PFSK-1 (cell line): ENCODE results near the gene CD300A.

Source experiments
- FOXP2 ChIP-seq: optimal IDR thresholded peaks from 2 replicates; pipeline ENCODE3; 2011; ENCODE audit warnings: borderline replicate concordance, control low read depth, inconsistent platforms; ENCODE audit not compliant: insufficient read depth; ENCODE audit errors: extremely low read length, extremely low read depth
- POLR2AphosphoS5 ChIP-seq: IDR thresholded peaks from 2 replicates; pipeline ENCODE4 v1.6.1; 2012; ENCODE audit warnings: low read depth, mild to moderate bottlenecking, control low read depth, low read length, moderate library complexity
- REST ChIP-seq, 2 experiments: IDR thresholded peaks; 2 replicates each; pipeline versions ENCODE4 v1.6.1 to v1.8.0; 2011 to 2012; ENCODE audit warnings: low read depth in 2 of 2, low read length in 2 of 2, control low read depth in 1 of 2, inconsistent platforms in 1 of 2, mild to moderate bottlenecking in 1 of 2, moderate library complexity in 1 of 2; ENCODE audit not compliant: insufficient read depth in 1 of 2
- SIN3A ChIP-seq: IDR thresholded peaks from 2 replicates; pipeline ENCODE4 v1.6.1; 2012; ENCODE audit warnings: mild to moderate bottlenecking, low read length, moderate library complexity, borderline replicate concordance; ENCODE audit not compliant: insufficient read depth
- TAF1 ChIP-seq: IDR thresholded peaks from 2 replicates; pipeline ENCODE4 v1.6.1; 2012; ENCODE audit warnings: low read length, control low read depth, borderline replicate concordance; ENCODE audit not compliant: insufficient read depth

Gene CD300A

GRCh38 chr17:74450231-74450630, 16.2 kb upstream of the CD300A start:
- TF ChIP-seq REST (IDR thresholded peaks at IDR 0.05; ENCODE audit: insufficient read depth in 1 of 2, low read depth in 2 of 2, low read length in 2 of 2), result no peak
- TF ChIP-seq TAF1, result no peak
- TF ChIP-seq FOXP2, result no peak
- TF ChIP-seq POLR2AphosphoS5, result no peak
- no peak for TF ChIP-seq SIN3A

GRCh38 chr17:74450925-74451403, 15.5 kb upstream of the CD300A start:
- TF ChIP-seq SIN3A (no peak), POLR2AphosphoS5 (no peak), FOXP2 (no peak), TAF1 (no peak), REST (IDR thresholded peaks at IDR 0.05; ENCODE audit: insufficient read depth in 1 of 2, low read depth in 2 of 2, low read length in 2 of 2) (no peak)

- TF ChIP-seq TAF1 (no peak), SIN3A (no peak), REST (IDR thresholded peaks at IDR 0.05; ENCODE audit: insufficient read depth in 1 of 2, low read depth in 2 of 2, low read length in 2 of 2) (no peak), POLR2AphosphoS5 (no peak), FOXP2 (no peak)
Measured at GRCh38 chr17:74451557-74451956, 14.9 kb upstream of the CD300A start.

- no peak for TF ChIP-seq POLR2AphosphoS5
Measured at GRCh38 chr17:74452033-74452840, 14.2 kb upstream of the CD300A start.

- TF ChIP-seq FOXP2 (no peak), TAF1 (no peak), POLR2AphosphoS5 (no peak), REST (IDR thresholded peaks at IDR 0.05; ENCODE audit: insufficient read depth in 1 of 2, low read depth in 2 of 2, low read length in 2 of 2) (no peak), SIN3A (no peak)
Measured at GRCh38 chr17:74452841-74453661, 13.4 kb upstream of the CD300A start.
